ENCODE data around the gene MRPL19. TPM values are rescaled to one million over a fixed set of nuclear protein-coding genes. Genes with fewer than 3 reads are reported as not detected.
A peak's percentile ranks its signal among the peaks of the same experiment; 100 is the strongest.

Gene MRPL19
- total RNA-seq (2014; rRNA removed) (81.1 and 85.9 TPM in 2 replicates), Bru-seq, nascent RNA (percentile 74 among the genes with signal in this experiment), BruChase-seq, experiment 1, labeled RNA remaining after a 6-hour chase (percentile 90 among the genes with signal in this experiment), BruChase-seq, experiment 2, labeled RNA remaining after a 2-hour chase (percentile 81 among the genes with signal in this experiment)
- long read RNA-seq, transcript MRPL19-202 (6 exons, 3,479 nt), result major isoform, 54 of 75 reads
- long read RNA-seq, partial matches to known transcripts, result 13 of 75 reads
- long read RNA-seq, other reads (novel, unspliced or antisense), result 7 of 75 reads

DNA sequence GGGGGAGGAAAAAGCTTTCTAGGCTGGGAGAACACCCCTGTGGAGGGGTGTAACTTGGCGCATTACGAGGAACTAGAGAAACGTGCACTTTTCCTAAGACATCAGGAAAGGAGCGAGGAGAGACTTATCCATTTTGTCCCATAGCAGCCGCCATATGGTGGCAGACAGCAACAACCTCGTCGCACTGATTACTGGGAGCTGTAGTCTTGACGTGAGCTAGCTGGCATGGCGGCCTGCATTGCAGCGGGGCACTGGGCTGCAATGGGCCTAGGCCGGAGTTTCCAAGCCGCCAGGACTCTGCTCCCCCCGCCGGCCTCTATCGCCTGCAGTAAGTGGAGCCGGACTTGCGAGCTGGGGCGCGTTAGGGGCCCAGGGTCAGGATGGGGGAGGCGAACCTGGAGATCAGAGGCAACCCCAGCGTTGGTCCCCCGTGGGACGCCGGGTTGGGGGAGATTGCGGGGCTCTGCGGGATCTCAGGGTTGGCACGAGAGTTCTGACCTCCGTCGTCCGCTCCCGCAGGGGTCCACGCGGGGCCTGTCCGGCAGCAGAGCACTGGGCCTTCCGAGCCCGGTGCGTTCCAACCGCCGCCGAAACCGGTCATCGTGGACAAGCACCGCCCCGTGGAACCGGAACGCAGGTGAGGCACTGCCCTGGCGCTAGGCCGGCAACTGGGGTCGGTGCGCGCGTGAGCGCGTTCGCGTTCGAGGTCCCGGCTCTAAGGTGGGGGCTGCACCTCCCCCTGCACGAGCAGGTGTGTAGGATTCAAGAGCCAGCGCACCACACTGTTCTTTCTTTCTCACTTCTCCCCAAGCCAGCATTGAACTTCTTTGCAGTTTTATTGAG is at the start of gene MRPL19:
MRPL19 (plus strand) TSS at position 201 of the 843 bp plus-strand sequence; CDS start at position 226, 25 bp downstream.
- Histone ChIP-seq H3K4me3 (ENCODE audit: low read length) (peak within 1 kb of the TSS; percentile 94), H3K4me2 (ENCODE audit: low read length) (peak within 1 kb of the TSS; percentile 99), H4K20me1 (ENCODE audit: low read length) (no peaks in the 10 kb centered on the region), H3K9ac (ENCODE audit: low read length) (peak within 1 kb of the TSS; percentile 97), H3K9me2 (replicated peaks; ENCODE audit: low read length) (no peaks in the 10 kb centered on the region), H3K36me3 (ENCODE audit: low read depth, low read length) (peaks cover 12% of the 10 kb centered on the region), H2AFZ (ENCODE audit: low read length) (peak within 1 kb of the TSS; percentile 99), H3F3A (ENCODE audit: low read length, unreplicated experiment) (no peaks in the 10 kb centered on the region), H3K9me3 (ENCODE audit: low read length) (no peaks in the 10 kb centered on the region), H3K27me3 (ENCODE audit: low read length) (no peaks in the 10 kb centered on the region), H3K27ac (ENCODE audit: low read length) (peak within 1 kb of the TSS; percentile 35), H3K4me1 (ENCODE audit: insufficient read depth, low read length) (peaks cover 6% of the 10 kb centered on the region), H3K79me2 (ENCODE audit: low read length) (peaks cover 38% of the 10 kb centered on the region)
- ATAC-seq (peak; percentile 98), DNase-seq (peak; percentile 91)
- ChIA-PET CTCF (interaction anchor here (0.6 kb wide), 1 partner anchor 181 kb away, joined by 4 read pairs; no protein-coding TSS in a partner anchor), POLR2A (ENCODE audit: unreplicated experiment) (interaction anchor here (0.6 kb wide), 2 partner anchors 26 to 123 kb away, joined by 4 read pairs; no protein-coding TSS in a partner anchor)
- TSS peak; percentile 40 for BruUV-seq (replicated peaks)
- intact Hi-C loops (cut with micrococcal nuclease), result loop anchor here (1.0 kb wide), 1 partner anchor 64 kb away; no protein-coding TSS in a partner anchor
- TF ChIP-seq EZH2phosphoT487 (IDR thresholded peaks at IDR 0.05; ENCODE audit: borderline replicate concordance, low read length) (no peak), CTCF (conservative IDR thresholded peaks at IDR 0.05; ENCODE audit: low read depth, low read length) (no peak), EZH2 (IDR thresholded peaks at IDR 0.05; ENCODE audit: low read length, unreplicated experiment) (no peak)

- ATAC-seq, result no peak
Measured at GRCh38 chr2:75596784-75597183, 49.8 kb upstream of the MRPL19 start.

More at GRCh38 chr2:75596784-75597183, 49.8 kb upstream of the MRPL19 start:
- peaks cover 66% of the 10 kb centered on the region for H3K4me1 ChIP-seq (ENCODE audit: insufficient read depth, low read length)
- H3K27ac ChIP-seq (ENCODE audit: low read length), result peak overlapping the region; percentile 53
- BruUV-seq (replicated peaks), result no TSS peak
- no peaks in the 10 kb centered on the region for H3K79me2 ChIP-seq (ENCODE audit: low read length)
- no peak overlapping the region for H2AFZ ChIP-seq (ENCODE audit: low read length)
- CTCF ChIA-PET, result interaction anchor here (1.6 kb wide), 1 partner anchor 9 kb away, joined by 23 read pairs; no protein-coding TSS in a partner anchor
- no peak overlapping the region for H3K4me3 ChIP-seq (ENCODE audit: low read length)
- H4K20me1 ChIP-seq (ENCODE audit: low read length), result no peaks in the 10 kb centered on the region
- H3K9me3 ChIP-seq (ENCODE audit: low read length), result no peaks in the 10 kb centered on the region
- H3K36me3 ChIP-seq (ENCODE audit: low read depth, low read length), result no peaks in the 10 kb centered on the region
- H3K9ac ChIP-seq (ENCODE audit: low read length), result no peak overlapping the region
- DNase-seq, result no peak
- H3F3A ChIP-seq (ENCODE audit: low read length, unreplicated experiment), result peaks cover 6% of the 10 kb centered on the region
- peak overlapping the region; percentile 54; the same call in 1 of the 2 replicates for H3K4me2 ChIP-seq (ENCODE audit: low read length)
- no peaks in the 10 kb centered on the region for H3K9me2 ChIP-seq (replicated peaks; ENCODE audit: low read length)
- H3K27me3 ChIP-seq (ENCODE audit: low read length), result no peaks in the 10 kb centered on the region
- TF ChIP-seq EZH2 (IDR thresholded peaks at IDR 0.05; ENCODE audit: low read length, unreplicated experiment) (no peak), CTCF (conservative IDR thresholded peaks at IDR 0.05; ENCODE audit: low read depth, low read length) (no peak), EZH2phosphoT487 (IDR thresholded peaks at IDR 0.05; ENCODE audit: borderline replicate concordance, low read length) (no peak)
- intact Hi-C loops (cut with micrococcal nuclease), result no loop called here
- POLR2A ChIA-PET (ENCODE audit: unreplicated experiment), result interaction anchor here (0.6 kb wide), 1 partner anchor 10 kb away, joined by 3 read pairs; no protein-coding TSS in a partner anchor
